GM18508 (cell line): Measurements from ENCODE around the gene SZRD1.
A peak's percentile ranks its signal among the peaks of the same experiment; 100 is the strongest.
"Not testable (repeated sequence)": the region's sequence is repeated elsewhere in the genome, so short reads cannot be mapped to it uniquely, and the experiment has no call there.

ENCODE experiments used
- ATAC-seq: cut with Tn5 transposase; IDR thresholded peaks from one replicate; pipeline ENCODE4 v1.9.1; 2021; ENCODE audit warnings: moderate number of reproducible peaks; ENCODE audit not compliant: insufficient read depth, unreplicated experiment

SZRD1 gene

GRCh38 chr1:16366722-16367257 lies at the start of gene SZRD1:
Gene SZRD1 (plus strand): TSS chr1:16367242. CDS start chr1:16367258, 16 bp downstream.
- peak; percentile 42 for ATAC-seq

- ATAC-seq, result no peak
Measured at GRCh38 chr1:16318555-16318954, 48.5 kb upstream of the SZRD1 start.

GRCh38 chr1:16321176-16321867 lies 45.7 kb upstream of the SZRD1 start:
- no peak for ATAC-seq

GRCh38 chr1:16324456-16324890 lies 42.6 kb upstream of the SZRD1 start:
- no peak for ATAC-seq

GRCh38 chr1:16326833-16327404 lies 40.1 kb upstream of the SZRD1 start:
- no peak for ATAC-seq

- no peak for ATAC-seq
Measured at GRCh38 chr1:16334655-16335340, 32.2 kb upstream of the SZRD1 start.

GRCh38 chr1:16338961-16339360 lies 28.1 kb upstream of the SZRD1 start:
- no peak for ATAC-seq

- ATAC-seq, result no peak
Measured at GRCh38 chr1:16340673-16341072, 26.4 kb upstream of the SZRD1 start.

GRCh38 chr1:16342331-16343062 lies 24.5 kb upstream of the SZRD1 start:
- ATAC-seq, result no peak

GRCh38 chr1:16343276-16343675 lies 23.8 kb upstream of the SZRD1 start:
- not testable (repeated sequence) for ATAC-seq

GRCh38 chr1:16348414-16349182 lies 18.4 kb upstream of the SZRD1 start:
- no peak for ATAC-seq

GRCh38 chr1:16349847-16350406 lies 17.1 kb upstream of the SZRD1 start:
- no peak for ATAC-seq

- no peak for ATAC-seq
Measured at GRCh38 chr1:16351456-16351993, 15.5 kb upstream of the SZRD1 start.

GRCh38 chr1:16351994-16352841 lies 14.8 kb upstream of the SZRD1 start, which contains the start of gene FBXO42:
Gene FBXO42 (minus strand): TSS chr1:16352480. CDS start chr1:16315418, 37,062 bp downstream.
- ATAC-seq, result peak; percentile 37

GRCh38 chr1:16352842-16353535 lies 14.1 kb upstream of the SZRD1 start:
- no peak for ATAC-seq

- ATAC-seq, result no peak
Measured at GRCh38 chr1:16354619-16355018, 12.4 kb upstream of the SZRD1 start.

GRCh38 chr1:16356867-16357266 lies 10.2 kb upstream of the SZRD1 start:
- ATAC-seq, result no peak

GRCh38 chr1:16365146-16365498 lies 1.9 kb upstream of the SZRD1 start:
- ATAC-seq, result not testable (repeated sequence)
